H54 (cell line): ENCODE results near the gene SLC23A2.
A peak's percentile ranks its signal among the peaks of the same experiment; 100 is the strongest.

Experiments
- DNase-seq: peaks from one replicate; pipeline ENCODE4 v3.0.0; 2011; ENCODE audit warnings: low spot score, mixed read lengths; ENCODE audit not compliant: insufficient read length
- FAIRE-seq: peaks from 3 replicates; lab custom pipeline; 2011; peaks lifted over from hg19 to GRCh38; lab: Jason Lieb, UNC
- POLR2A ChIP-seq: IDR thresholded peaks from 2 replicates; pipeline ENCODE4 v1.6.1; 2011; ENCODE audit warnings: low read depth, mild to moderate bottlenecking, low read length

Gene SLC23A2

DNA sequence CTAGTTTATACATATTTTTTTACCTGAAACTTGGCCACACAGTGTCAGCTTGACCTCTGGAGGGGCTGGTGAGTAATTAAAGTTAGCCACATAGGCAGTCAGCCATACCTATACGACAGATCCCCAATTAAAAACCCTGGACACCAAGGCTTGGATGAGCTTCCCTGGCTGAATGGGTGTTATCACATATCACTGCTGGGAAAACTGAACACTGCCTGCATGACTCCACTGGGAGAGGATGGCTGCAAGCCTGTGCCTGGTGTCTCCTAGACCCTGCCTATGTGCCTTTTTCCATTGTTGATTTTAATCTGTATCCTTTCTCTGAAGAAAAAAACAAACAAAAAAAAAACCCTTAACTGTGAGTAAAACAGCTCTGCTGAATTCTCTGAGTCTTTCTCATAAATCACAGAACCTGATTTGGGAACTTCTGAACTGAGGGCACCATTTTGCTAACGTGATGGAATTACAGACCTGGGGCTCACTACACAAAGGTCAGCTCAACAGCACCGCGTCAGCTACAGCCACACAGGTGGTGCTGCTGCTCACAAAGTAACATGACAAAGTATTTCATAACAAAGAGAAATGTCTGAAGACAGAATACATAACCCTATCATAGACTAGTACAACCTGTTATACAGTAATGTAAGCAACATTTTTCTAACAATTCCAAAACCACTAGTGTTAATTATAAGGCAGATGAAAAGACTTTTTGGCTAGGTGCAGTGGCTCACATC lies 97.0 kb downstream of the SLC23A2 start:
- FAIRE-seq (no peak), DNase-seq (no peak)
- no peak for TF ChIP-seq POLR2A

- no peak for FAIRE-seq
- DNase-seq, result no peak
- no peak for TF ChIP-seq POLR2A
Observed at GRCh38 chr20:4902788-4903187, 98.5 kb downstream of the SLC23A2 start.

DNA sequence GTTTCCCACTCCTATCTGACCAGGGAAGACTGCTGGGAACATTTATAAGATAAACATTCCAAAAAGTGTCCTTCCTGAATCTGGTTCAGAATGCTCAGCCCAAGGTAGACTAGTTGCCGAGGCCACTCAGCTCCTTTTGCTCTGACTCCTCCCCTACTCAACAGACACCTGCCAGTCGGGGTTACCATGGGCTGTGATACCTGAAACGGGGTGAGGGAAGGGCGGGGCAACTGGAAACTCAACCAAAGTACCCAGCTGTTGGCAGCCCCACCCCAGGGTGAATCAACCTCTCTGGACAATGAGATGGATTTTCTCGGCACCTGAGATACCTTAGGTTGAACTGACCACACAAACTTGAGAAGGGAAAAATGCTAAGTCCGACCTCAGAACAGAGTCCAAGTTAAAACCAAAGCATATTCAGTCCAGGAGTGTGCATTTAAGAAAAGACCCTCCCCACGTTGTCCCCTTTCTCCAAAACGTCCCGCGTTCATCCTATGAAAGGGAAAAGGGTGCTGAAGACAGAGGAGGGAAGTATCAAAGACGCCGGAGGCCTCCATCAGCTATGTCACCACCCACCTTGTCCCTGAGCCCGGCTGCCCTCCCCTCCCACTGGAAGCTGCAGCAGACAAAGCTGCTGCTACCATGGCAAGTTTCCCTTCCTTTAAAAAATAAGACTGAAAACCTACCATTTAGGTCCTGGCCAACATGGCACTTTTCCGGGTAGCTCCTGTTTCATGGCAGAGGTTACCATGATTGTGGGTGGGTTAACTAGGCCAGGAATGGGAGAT lies 100.1 kb downstream of the SLC23A2 start:
- DNase-seq, result no peak
- no peak for FAIRE-seq
- TF ChIP-seq POLR2A, result no peak

DNA sequence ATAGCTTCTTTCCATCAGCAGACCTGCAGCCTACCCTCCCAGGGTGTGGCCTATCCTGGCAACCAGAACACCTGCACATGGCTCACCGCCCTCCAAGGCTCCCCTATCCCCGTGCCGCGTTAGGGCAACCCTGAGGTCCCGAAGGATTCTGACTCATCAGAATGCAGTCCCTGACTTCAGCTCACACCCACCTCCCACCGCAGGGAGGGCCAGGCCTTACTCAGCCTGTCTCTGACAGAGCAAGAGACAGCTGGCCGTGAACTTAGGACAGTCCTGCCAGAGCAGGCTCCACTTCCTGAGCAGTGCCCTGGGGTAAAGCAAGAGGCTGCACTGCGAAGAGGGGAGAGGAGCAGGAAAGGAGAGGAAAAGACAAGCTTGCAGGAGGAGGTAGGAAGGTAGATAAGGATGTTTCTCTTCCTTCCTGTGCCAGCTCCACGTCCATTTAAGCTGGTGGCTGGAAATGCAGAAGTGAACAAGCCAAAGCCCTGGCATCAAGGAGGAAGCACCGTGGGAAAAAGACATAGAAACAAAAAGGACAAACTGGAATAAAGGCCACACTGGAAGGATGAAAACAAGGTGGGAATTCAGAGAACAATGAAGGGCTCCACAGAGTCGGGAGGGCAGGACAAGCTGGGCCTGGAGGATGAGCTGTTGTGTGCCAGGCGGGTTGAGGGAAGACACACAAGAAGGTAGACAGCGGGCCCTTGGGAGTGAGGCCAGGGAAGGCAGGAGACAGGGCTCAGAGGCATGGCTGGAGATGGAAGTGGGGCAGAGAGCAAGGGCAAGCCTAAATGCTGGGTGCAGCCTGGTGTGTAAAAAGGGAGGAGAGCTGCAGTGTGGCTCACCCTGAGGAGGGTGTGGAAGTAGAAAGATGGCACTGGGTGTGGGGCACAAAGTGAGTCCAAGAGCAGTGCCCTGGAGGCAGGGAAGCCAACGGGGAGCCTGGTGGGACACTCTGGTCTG lies 102.7 kb downstream of the SLC23A2 start:
- TF ChIP-seq POLR2A, result no peak
- DNase-seq (peak; percentile 83), FAIRE-seq (peak; percentile 87)

DNA sequence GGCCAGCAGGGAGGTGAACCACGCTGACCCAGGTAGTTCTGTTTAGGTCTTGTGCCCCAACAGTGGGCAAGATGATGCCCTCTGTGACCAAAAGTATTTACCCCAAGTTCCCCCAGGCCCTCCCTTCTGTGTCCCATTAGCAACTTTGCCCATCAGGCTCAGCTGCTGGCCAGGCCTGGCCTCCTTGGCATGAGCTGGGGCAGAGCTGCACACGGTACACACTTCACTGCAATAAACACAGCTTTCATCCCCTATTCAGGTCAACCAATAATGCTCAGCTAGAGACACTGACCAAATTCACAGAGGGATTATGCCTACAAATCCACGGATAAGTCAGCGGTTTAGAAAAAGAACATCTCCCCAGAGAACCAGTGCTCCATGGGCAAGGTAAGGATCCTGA lies 103.7 kb downstream of the SLC23A2 start:
- FAIRE-seq (no peak), DNase-seq (no peak)
- TF ChIP-seq POLR2A, result no peak

GRCh38 chr20:4896971-4897497 lies 104.3 kb downstream of the SLC23A2 start:
- peak; percentile 15 for DNase-seq
- TF ChIP-seq POLR2A, result no peak
- no peak for FAIRE-seq

DNA sequence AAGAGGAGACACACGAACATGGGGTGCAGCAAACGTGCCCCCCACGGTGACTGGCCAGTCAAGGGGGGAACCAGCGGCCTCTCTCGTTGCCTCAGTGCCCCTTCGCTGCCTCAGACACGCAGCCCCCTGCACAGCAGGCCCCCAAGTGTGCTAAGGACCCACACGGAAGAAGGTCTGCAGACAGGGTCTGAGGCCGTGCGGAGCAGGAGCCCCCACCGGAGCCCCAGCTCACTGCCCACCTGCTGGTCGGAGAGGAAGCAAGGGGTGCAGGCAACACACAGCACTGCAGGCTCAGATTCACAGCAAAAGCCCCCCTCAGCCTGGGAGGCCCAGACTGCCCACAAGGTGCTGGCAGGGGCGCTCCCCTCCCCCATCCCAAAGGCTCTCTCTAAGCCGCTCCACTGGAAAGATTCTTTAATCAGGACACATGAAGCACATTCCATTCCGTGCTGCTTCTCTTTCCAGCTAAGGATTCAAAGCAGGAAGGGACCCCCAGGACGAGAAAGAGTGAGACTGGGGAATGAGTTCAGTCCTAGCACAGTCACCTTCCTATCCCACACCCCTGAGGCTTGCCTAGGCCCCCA lies 105.1 kb downstream of the SLC23A2 start:
- TF ChIP-seq POLR2A, result no peak
- no peak for FAIRE-seq
- DNase-seq, result no peak

DNA sequence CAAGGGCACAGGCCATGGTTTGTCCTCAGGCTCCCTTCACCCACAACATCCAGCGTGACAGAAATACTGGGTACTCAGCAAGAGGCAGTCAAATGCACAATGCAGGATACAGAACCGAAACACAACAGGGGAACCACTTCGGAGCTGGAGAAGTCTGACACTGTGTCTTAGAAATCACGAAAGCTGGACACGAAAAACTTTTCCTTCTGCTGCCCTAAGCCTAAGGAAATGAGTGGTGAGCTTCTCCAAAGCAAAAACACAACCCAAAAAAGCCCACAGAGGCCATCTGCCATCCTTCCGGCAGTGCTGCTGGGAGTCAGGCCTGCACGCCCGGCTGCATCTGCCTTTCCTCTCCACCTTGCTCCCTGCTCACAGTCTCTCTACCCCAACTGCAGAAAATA lies 106.3 kb downstream of the SLC23A2 start:
- FAIRE-seq, result no peak
- no peak for TF ChIP-seq POLR2A
- DNase-seq, result no peak

- FAIRE-seq, result no peak
- DNase-seq, result no peak
- no peak for TF ChIP-seq POLR2A
Observed at GRCh38 chr20:4894409-4894808, 106.9 kb downstream of the SLC23A2 start.

DNA sequence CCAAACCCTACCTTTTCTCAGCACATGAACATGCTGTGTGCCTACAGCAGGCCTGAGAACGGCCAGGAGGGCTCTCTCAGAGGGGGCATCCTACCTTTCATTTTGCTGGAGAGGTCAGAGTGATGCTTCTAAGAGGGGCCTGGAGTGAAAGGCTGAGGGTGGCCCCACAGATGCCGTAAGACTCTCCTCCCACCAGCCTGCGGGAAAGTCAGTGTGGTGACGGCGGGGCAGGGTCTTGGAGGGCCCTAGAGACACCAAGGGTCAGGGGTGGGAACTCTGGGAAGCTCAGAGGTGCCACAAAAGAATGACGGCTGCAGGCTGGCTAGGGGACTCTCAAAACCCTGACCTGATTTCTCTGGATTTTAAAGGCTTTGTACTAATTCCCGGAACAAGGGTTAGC lies 107.6 kb downstream of the SLC23A2 start:
- DNase-seq (no peak), FAIRE-seq (no peak)
- TF ChIP-seq POLR2A, result no peak

GRCh38 chr20:4891997-4892396 lies 109.3 kb downstream of the SLC23A2 start:
- DNase-seq, result no peak
- no peak for FAIRE-seq
- no peak for TF ChIP-seq POLR2A

DNA sequence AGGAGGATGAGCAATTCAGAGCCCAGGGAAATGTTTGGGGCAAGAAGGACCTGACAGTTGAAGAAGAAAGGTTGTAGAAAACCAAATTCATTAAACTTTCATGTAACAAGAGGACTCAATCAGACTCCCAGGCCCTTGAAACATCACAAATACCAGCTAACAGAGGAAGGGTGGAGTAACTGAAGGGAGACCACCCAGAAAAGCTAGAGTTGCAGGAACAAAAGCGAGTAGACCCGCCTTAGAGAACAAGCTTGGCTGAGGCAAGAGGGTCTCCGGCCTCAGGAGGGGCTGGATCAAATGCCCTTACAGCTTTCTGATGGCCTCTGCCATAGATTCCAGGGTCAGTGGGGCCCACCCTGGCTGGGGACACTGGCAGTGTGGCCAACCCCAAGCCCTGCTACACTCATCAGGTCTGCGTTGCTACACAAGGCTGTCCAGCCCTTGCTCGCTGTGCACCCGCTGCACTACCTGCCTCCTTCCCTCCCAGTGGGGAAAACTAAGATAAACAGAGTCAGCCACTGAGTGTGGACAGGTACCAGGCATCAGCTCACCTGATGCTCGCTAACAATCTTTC lies 110.0 kb downstream of the SLC23A2 start:
- no peak for TF ChIP-seq POLR2A
- no peak for DNase-seq
- FAIRE-seq, result no peak

- no peak for TF ChIP-seq POLR2A
- DNase-seq (no peak), FAIRE-seq (no peak)
Observed at GRCh38 chr20:4889446-4889845, 111.9 kb downstream of the SLC23A2 start.

- FAIRE-seq (no peak), DNase-seq (no peak)
- TF ChIP-seq POLR2A, result no peak
Observed at GRCh38 chr20:4887586-4887985, 113.7 kb downstream of the SLC23A2 start.
